Sigmoid colon (tissue), 7 donors: ENCODE measurements around the gene CPNE1. TPM values are rescaled to one million over a fixed set of nuclear protein-coding genes. Genes with fewer than 3 reads are reported as not detected.

ENCODE experiments used
- DNase-seq: peaks from one replicate; pipeline ENCODE4 v3.0.0-alpha.2; 2019
- H3K27ac ChIP-seq, 4 donors: fragments of 200-600 bp; sonication (generic); one replicate each; pipeline ENCODE4 v1.5.1; 2016 to 2019; ENCODE audit warnings: mild to moderate bottlenecking in 1 of 4
- H3K27me3 ChIP-seq, 3 donors: fragments of 200-600 bp; sonication (generic); one replicate each; pipeline ENCODE4 v1.5.1; 2019; ENCODE audit warnings: mild to moderate bottlenecking in 1 of 3
- H3K36me3 ChIP-seq, 4 donors: fragments of 200-600 bp; sonication (generic); one replicate each; pipeline ENCODE4 v1.5.1; 2016 to 2019
- H3K4me1 ChIP-seq, 4 donors: fragments of 200-600 bp; sonication (generic); one replicate each; pipeline ENCODE4 v1.5.1; 2017 to 2019
- H3K4me3 ChIP-seq, 4 donors: fragments of 200-600 bp; sonication (generic); one replicate each; pipeline ENCODE4 v1.5.1; 2017 to 2019; ENCODE audit warnings: mild to moderate bottlenecking in 2 of 4, moderate library complexity in 1 of 4
- H3K9me3 ChIP-seq, 4 donors: fragments of 200-600 bp in 3 of 4; sonication (generic) in 3 of 4; one replicate each; pipeline versions ENCODE4 v1.5.1 to v1.6.1; 2013 to 2019
- CTCF ChIP-seq, 4 experiments: fragments of 450-650 bp in 3 of 4; fragments of 200-600 bp in 1 of 4; IDR thresholded peaks; one replicate each; pipeline ENCODE4 v1.5.1; 2016 to 2019; ENCODE audit warnings: antibody characterized with exemption in 4 of 4, mild to moderate bottlenecking in 3 of 4, moderate library complexity in 2 of 4
- EP300 ChIP-seq, 4 donors: sonication (generic); formaldehyde crosslinking; IDR thresholded peaks; one replicate each; pipeline ENCODE4 v1.6.1; 2017; ENCODE audit warnings: antibody characterized with exemption in 4 of 4
- POLR2A ChIP-seq, 2 donors: fragments of 450-650 bp; IDR thresholded peaks; one replicate each; pipeline ENCODE4 v1.6.1; 2016; ENCODE audit warnings: antibody characterized with exemption in 2 of 2, mild to moderate bottlenecking in 2 of 2, moderate library complexity in 2 of 2
- POLR2AphosphoS5 ChIP-seq, 4 donors: sonication (generic); formaldehyde crosslinking; IDR thresholded peaks; one replicate each; pipeline ENCODE4 v1.6.1; 2017; ENCODE audit warnings: antibody characterized with exemption in 4 of 4
- WGBS, 2 donors: extraction: QIAGEN DNeasy Blood & Tissue Kit; methylation state at CpG; one replicate each; pipeline ENCODE4 v1.1.7; 2013; 5-methylcytosine and 5-hydroxymethylcytosine counted together
- intact Hi-C: fragments of 100-400 bp; cut with DNase I; formaldehyde crosslinking; loops from one replicate; pipeline ENCODE4 v1.15.1; 2023
- polyA plus RNA-seq, 3 donors: library from polyadenylated mRNA; stranded (reverse); fragments of 200-250 nt; gene quantifications; one replicate each; pipeline ENCODE4 v1.2.3, GENCODE V29; 2013
- total RNA-seq, 4 donors: library from RNA; depleted of rRNA; stranded (reverse); fragments of >200 nt; gene quantifications; one replicate each; pipeline ENCODE4 v1.1.0, GENCODE V29; 2016
- donor health status: healthy with polysubstance abuse.
- donor health status: Bipolar disorder and iron deficiency.
- donor health status: healthy.

CPNE1 gene
- total and polyA plus RNA-seq, 7 donors, result 56.5 to 156 (median 76.8) TPM

GRCh38 chr20:35632539-35633115 lies 32.1 kb downstream of the CPNE1 start:
- H3K36me3 ChIP-seq, result peaks cover 9 to 47% (median 36%) of the 10 kb centered on the region in 4 donors
- 96 to 97% methylated on average over 13 of the region's 13 CpGs for WGBS, 2 donors
- no peaks in the 10 kb centered on the region for H3K9me3 ChIP-seq
- H3K27ac ChIP-seq, result no peak overlapping the region
- H3K4me3 ChIP-seq, result no peak overlapping the region
- H3K27me3 ChIP-seq, result no peaks in the 10 kb centered on the region
- TF ChIP-seq POLR2AphosphoS5 (IDR thresholded peaks at IDR 0.05) (no peak), POLR2A (IDR thresholded peaks at IDR 0.05) (no peak), EP300 (IDR thresholded peaks at IDR 0.05) (no peak), CTCF (IDR thresholded peaks at IDR 0.05) (no peak)
- H3K4me1 ChIP-seq, result peaks cover 0 to 8% (median 2%) of the 10 kb centered on the region in 4 donors
- no peak for DNase-seq
- intact Hi-C loops, result no loop called here

- intact Hi-C loops, result no loop called here
- peak; percentile 51 for DNase-seq
- H3K9me3 ChIP-seq, result no peaks in the 10 kb centered on the region
- H3K27me3 ChIP-seq, result no peaks in the 10 kb centered on the region
- no peak overlapping the region for H3K4me3 ChIP-seq
- no peak overlapping the region for H3K27ac ChIP-seq
- peaks cover 17 to 67% (median 49%) of the 10 kb centered on the region in 4 donors for H3K36me3 ChIP-seq
- H3K4me1 ChIP-seq, result peaks cover 0 to 4% (median under 1%) of the 10 kb centered on the region in 4 donors
- WGBS, 2 donors, result 97% methylated on average over 4 of the region's 4 CpGs
- no peak for TF ChIP-seq CTCF (IDR thresholded peaks at IDR 0.05)
- no peak for TF ChIP-seq POLR2A (IDR thresholded peaks at IDR 0.05)
- no peak for TF ChIP-seq POLR2AphosphoS5 (IDR thresholded peaks at IDR 0.05)
- no peak for TF ChIP-seq EP300 (IDR thresholded peaks at IDR 0.05)
Observed at GRCh38 chr20:35630636-35631035, 34.1 kb downstream of the CPNE1 start.

GRCh38 chr20:35629427-35630145 lies 35.1 kb downstream of the CPNE1 start:
- no peaks in the 10 kb centered on the region for H3K4me1 ChIP-seq
- H3K27me3 ChIP-seq, result no peaks in the 10 kb centered on the region
- H3K27ac ChIP-seq, result no peak overlapping the region
- 96 to 98% methylated on average over 12 of the region's 12 CpGs for WGBS, 2 donors
- H3K36me3 ChIP-seq, result peaks cover 19 to 77% (median 56%) of the 10 kb centered on the region in 4 donors
- no peaks in the 10 kb centered on the region for H3K9me3 ChIP-seq
- H3K4me3 ChIP-seq, result no peak overlapping the region
- no peak for DNase-seq
- TF ChIP-seq POLR2AphosphoS5 (IDR thresholded peaks at IDR 0.05) (no peak), POLR2A (IDR thresholded peaks at IDR 0.05) (no peak), CTCF (IDR thresholded peaks at IDR 0.05) (no peak), EP300 (IDR thresholded peaks at IDR 0.05) (no peak)
- intact Hi-C loops, result no loop called here

- 97% methylated on average over 8 of the region's 8 CpGs for WGBS, 2 donors
- Histone ChIP-seq H3K27me3 (no peaks in the 10 kb centered on the region), H3K9me3 (no peaks in the 10 kb centered on the region), H3K36me3 (peaks cover 19 to 79% (median 55%) of the 10 kb centered on the region in 4 donors), H3K4me3 (no peak overlapping the region), H3K27ac (no peak overlapping the region), H3K4me1 (no peaks in the 10 kb centered on the region)
- TF ChIP-seq CTCF (IDR thresholded peaks at IDR 0.05) (no peak), EP300 (IDR thresholded peaks at IDR 0.05) (no peak), POLR2AphosphoS5 (IDR thresholded peaks at IDR 0.05) (no peak), POLR2A (IDR thresholded peaks at IDR 0.05) (no peak)
- intact Hi-C loops, result no loop called here
- no peak for DNase-seq
Observed at GRCh38 chr20:35627121-35627520, 37.6 kb downstream of the CPNE1 start.
